Neural cell (in vitro differentiated cells): ENCODE measurements around the gene DYRK4. TPM values are rescaled to one million over a fixed set of nuclear protein-coding genes. Genes with fewer than 3 reads are reported as not detected.

Experiments used
- H2AFZ ChIP-seq: fragments of 200-600, 300-800 bp; sonication (generic), shearing (Covaris generic); 2 replicates; pipeline ENCODE4 v1.6.0; 2014; ENCODE audit warnings: low read depth, mild to moderate bottlenecking, antibody characterized with exemption, low read length, moderate library complexity
- H3F3A ChIP-seq: fragments of 200-600 bp; shearing (Covaris generic); 2 replicates; pipeline ENCODE4 v1.6.1; 2016; ENCODE audit warnings: mild to moderate bottlenecking, moderate library complexity, mixed read lengths, antibody characterized with exemption, low read length; ENCODE audit not compliant: insufficient read depth, poor library complexity, severe bottlenecking
- H3K27ac ChIP-seq: fragments of 200-600, 300-800 bp; sonication (generic), shearing (Covaris generic); 2 replicates; pipeline ENCODE4 v1.5.1; 2014; ENCODE audit warnings: mild to moderate bottlenecking, low read length, moderate library complexity
- H3K27me3 ChIP-seq: fragments of 300-800, 200-600 bp; sonication (generic), shearing (Covaris generic); 2 replicates; pipeline ENCODE4 v1.6.0; 2014; ENCODE audit warnings: mild to moderate bottlenecking, low read depth, low read length, moderate library complexity; ENCODE audit not compliant: insufficient read depth
- H3K36me3 ChIP-seq: fragments of 300-800, 200-600 bp; sonication (generic), shearing (Covaris generic); 2 replicates; pipeline ENCODE4 v1.5.1; 2014; ENCODE audit warnings: mild to moderate bottlenecking, antibody characterized with exemption, low read length, moderate library complexity; ENCODE audit not compliant: insufficient read depth
- H3K4me2 ChIP-seq: fragments of 300-800, 200-600 bp; sonication (generic), shearing (Covaris generic); 2 replicates; pipeline ENCODE4 v1.6.0; 2014; ENCODE audit warnings: mild to moderate bottlenecking, low read length
- H3K4me3 ChIP-seq: fragments of 300-800, 200-600 bp; sonication (generic), shearing (Covaris generic); 2 replicates; pipeline ENCODE4 v1.5.1; 2014; ENCODE audit warnings: mild to moderate bottlenecking, low read length, moderate library complexity
- H3K79me2 ChIP-seq: fragments of 200-600 bp; shearing (Covaris generic); replicated peaks from 2 replicates; pipeline ENCODE4 v1.6.0; 2014; ENCODE audit warnings: mild to moderate bottlenecking, low read length, moderate library complexity; ENCODE audit not compliant: insufficient read depth
- H3K9ac ChIP-seq: fragments of 300-800, 200-600 bp; sonication (generic), shearing (Covaris generic); 2 replicates; pipeline ENCODE4 v1.6.1; 2016; ENCODE audit warnings: mild to moderate bottlenecking, low read length, mixed read lengths
- H3K9me2 ChIP-seq: fragments of 200-600 bp; shearing (Covaris generic); 2 replicates; pipeline ENCODE4 v1.6.1; 2016; ENCODE audit warnings: mild to moderate bottlenecking, low read length, mixed read lengths; ENCODE audit not compliant: insufficient read depth
- H3K9me3 ChIP-seq: fragments of 200-600, 300-800 bp; sonication (generic), shearing (Covaris generic); 2 replicates; pipeline ENCODE4 v1.6.1; 2016; ENCODE audit warnings: mild to moderate bottlenecking, mixed run types, low read length, moderate library complexity, mixed read lengths
- H4K20me1 ChIP-seq: fragments of 200-600 bp; shearing (Covaris generic); 2 replicates; pipeline ENCODE4 v1.6.1; 2016; ENCODE audit warnings: mild to moderate bottlenecking, mixed run types; ENCODE audit not compliant: insufficient read depth
- EP300 ChIP-seq: fragments of 450-650 bp; conservative IDR thresholded peaks from 2 replicates; pipeline ENCODE4 v1.6.1; 2014; ENCODE audit warnings: antibody characterized with exemption, mild to moderate bottlenecking, moderate library complexity; ENCODE audit not compliant: poor library complexity, severe bottlenecking
- EZH2 ChIP-seq: fragments of 200-600, 300-800 bp; shearing (Covaris generic), sonication (generic); IDR thresholded peaks from 2 replicates; pipeline ENCODE4 v1.6.1; 2014; ENCODE audit warnings: antibody characterized with exemption, low read length, borderline replicate concordance, mild to moderate bottlenecking; ENCODE audit not compliant: insufficient read depth, poor library complexity, severe bottlenecking
- MXI1 ChIP-seq: fragments of 450-650 bp; conservative IDR thresholded peaks from 2 replicates; pipeline ENCODE4 v1.6.1; 2014; ENCODE audit warnings: antibody characterized with exemption, mild to moderate bottlenecking; ENCODE audit not compliant: poor library complexity, severe bottlenecking
- POLR2AphosphoS5 ChIP-seq: IDR thresholded peaks from 2 replicates; pipeline ENCODE4 v1.6.1; 2012
- RAD21 ChIP-seq: fragments of 450-650 bp; conservative IDR thresholded peaks from 2 replicates; pipeline ENCODE4 v1.6.1; 2014; ENCODE audit warnings: antibody characterized with exemption, mild to moderate bottlenecking, moderate library complexity
- SMC3 ChIP-seq: fragments of 450-650 bp; conservative IDR thresholded peaks from 2 replicates; pipeline ENCODE4 v1.6.1; 2014; ENCODE audit warnings: antibody characterized with exemption, mild to moderate bottlenecking, moderate library complexity; ENCODE audit not compliant: poor library complexity
- TAF1 ChIP-seq: IDR thresholded peaks from 2 replicates; pipeline ENCODE4 v1.6.1; 2012; ENCODE audit warnings: low read depth
- polyA plus RNA-seq: library from polyadenylated mRNA; depleted of rRNA; stranded (reverse); fragments of >200 nt; gene quantifications from 2 replicates; pipeline ENCODE4 v1.2.3, GENCODE V29; 2014
- TF ChIP-seq, protein P1 (sequence below): IDR thresholded peaks from 2 replicates; pipeline ENCODE4 v1.6.1; 2012; ENCODE audit warnings: borderline replicate concordance
- TF ChIP-seq, protein P2 (sequence below): fragments of 450-650 bp; IDR thresholded peaks from 2 replicates; pipeline ENCODE4 v1.5.1; 2014; ENCODE audit warnings: antibody characterized with exemption, mild to moderate bottlenecking, moderate library complexity; ENCODE audit not compliant: poor library complexity, severe bottlenecking

The DYRK4 gene
- polyA plus RNA-seq, 1 donor from 2014 or later: 13.2 TPM

DNA sequence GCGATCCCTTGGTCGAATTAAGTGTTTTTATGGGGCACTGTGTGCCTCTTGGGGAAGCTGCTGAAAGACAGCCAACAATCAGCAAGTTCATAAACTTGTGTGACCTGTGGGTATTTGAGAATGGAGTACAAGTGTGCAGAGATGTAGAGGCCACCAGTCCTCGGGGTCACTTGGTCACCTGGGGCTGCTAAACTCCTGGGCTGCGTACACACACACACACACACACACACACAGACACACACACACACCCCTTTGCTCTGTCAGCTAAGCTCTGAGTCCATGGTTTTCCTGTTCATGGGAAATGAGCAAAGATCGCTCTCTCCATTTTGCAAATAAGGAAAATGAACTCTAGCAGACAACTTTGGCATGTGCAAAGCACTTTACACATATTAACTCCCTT lies 24.5 kb downstream of the DYRK4 start:
- H3K4me3 ChIP-seq: no peak overlapping the region
- no peak overlapping the region for H2AFZ ChIP-seq
- no peaks in the 10 kb centered on the region for H4K20me1 ChIP-seq

DNA sequence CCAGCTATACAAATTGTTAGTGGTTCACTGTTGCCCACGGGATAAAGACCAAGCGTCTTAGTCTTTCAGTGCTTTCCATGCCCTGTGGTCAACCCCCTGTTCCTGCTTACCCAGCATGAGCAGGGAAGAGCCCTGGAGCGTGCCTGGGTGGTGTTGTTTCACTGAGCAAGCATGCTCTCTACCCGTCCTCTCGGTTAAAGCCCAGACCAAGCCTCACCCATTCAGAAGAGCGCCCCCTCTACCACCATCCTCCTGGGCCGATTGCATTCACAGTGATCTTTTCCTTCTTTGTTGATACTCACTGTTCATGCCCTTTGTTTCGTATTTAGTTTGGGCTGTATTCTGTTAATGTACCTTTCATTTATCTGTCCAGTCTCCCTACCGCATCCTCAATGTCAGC lies 25.1 kb downstream of the DYRK4 start:
- H3K9me3 ChIP-seq: no peaks in the 10 kb centered on the region
- no peaks in the 10 kb centered on the region for H3F3A ChIP-seq
- H3K4me2 ChIP-seq: no peak overlapping the region
- H3K79me2 ChIP-seq: no peaks in the 10 kb centered on the region
- no peak overlapping the region for H3K27ac ChIP-seq
- H3K9me2 ChIP-seq: no peaks in the 10 kb centered on the region
- no peaks in the 10 kb centered on the region for H4K20me1 ChIP-seq
- H3K9ac ChIP-seq: no peak overlapping the region
- H3K27me3 ChIP-seq: no peaks in the 10 kb centered on the region
- H3K4me3 ChIP-seq: no peak overlapping the region
- H2AFZ ChIP-seq: no peak overlapping the region
- TF ChIP-seq EP300 (no peak), EZH2 (no peak), TAF1 (no peak), RAD21 (no peak), MXI1 (no peak), POLR2AphosphoS5 (no peak), SMC3 (no peak)
- TF ChIP-seq, protein P1, sequence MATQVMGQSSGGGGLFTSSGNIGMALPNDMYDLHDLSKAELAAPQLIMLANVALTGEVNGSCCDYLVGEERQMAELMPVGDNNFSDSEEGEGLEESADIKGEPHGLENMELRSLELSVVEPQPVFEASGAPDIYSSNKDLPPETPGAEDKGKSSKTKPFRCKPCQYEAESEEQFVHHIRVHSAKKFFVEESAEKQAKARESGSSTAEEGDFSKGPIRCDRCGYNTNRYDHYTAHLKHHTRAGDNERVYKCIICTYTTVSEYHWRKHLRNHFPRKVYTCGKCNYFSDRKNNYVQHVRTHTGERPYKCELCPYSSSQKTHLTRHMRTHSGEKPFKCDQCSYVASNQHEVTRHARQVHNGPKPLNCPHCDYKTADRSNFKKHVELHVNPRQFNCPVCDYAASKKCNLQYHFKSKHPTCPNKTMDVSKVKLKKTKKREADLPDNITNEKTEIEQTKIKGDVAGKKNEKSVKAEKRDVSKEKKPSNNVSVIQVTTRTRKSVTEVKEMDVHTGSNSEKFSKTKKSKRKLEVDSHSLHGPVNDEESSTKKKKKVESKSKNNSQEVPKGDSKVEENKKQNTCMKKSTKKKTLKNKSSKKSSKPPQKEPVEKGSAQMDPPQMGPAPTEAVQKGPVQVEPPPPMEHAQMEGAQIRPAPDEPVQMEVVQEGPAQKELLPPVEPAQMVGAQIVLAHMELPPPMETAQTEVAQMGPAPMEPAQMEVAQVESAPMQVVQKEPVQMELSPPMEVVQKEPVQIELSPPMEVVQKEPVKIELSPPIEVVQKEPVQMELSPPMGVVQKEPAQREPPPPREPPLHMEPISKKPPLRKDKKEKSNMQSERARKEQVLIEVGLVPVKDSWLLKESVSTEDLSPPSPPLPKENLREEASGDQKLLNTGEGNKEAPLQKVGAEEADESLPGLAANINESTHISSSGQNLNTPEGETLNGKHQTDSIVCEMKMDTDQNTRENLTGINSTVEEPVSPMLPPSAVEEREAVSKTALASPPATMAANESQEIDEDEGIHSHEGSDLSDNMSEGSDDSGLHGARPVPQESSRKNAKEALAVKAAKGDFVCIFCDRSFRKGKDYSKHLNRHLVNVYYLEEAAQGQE: no peak
- TF ChIP-seq, protein P2, sequence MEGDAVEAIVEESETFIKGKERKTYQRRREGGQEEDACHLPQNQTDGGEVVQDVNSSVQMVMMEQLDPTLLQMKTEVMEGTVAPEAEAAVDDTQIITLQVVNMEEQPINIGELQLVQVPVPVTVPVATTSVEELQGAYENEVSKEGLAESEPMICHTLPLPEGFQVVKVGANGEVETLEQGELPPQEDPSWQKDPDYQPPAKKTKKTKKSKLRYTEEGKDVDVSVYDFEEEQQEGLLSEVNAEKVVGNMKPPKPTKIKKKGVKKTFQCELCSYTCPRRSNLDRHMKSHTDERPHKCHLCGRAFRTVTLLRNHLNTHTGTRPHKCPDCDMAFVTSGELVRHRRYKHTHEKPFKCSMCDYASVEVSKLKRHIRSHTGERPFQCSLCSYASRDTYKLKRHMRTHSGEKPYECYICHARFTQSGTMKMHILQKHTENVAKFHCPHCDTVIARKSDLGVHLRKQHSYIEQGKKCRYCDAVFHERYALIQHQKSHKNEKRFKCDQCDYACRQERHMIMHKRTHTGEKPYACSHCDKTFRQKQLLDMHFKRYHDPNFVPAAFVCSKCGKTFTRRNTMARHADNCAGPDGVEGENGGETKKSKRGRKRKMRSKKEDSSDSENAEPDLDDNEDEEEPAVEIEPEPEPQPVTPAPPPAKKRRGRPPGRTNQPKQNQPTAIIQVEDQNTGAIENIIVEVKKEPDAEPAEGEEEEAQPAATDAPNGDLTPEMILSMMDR: no peak
- H3K36me3 ChIP-seq: no peaks in the 10 kb centered on the region

More for the DNA sequence above, 24.5 kb downstream of the DYRK4 start:
- TF ChIP-seq SMC3: no peak
- TF ChIP-seq TAF1: no peak
- no peak for TF ChIP-seq POLR2AphosphoS5
- no peak for TF ChIP-seq EZH2
- TF ChIP-seq RAD21: no peak
- TF ChIP-seq, protein P2: no peak
- TF ChIP-seq, protein P1: no peak
- no peak for TF ChIP-seq EP300
- no peak for TF ChIP-seq MXI1
- Histone ChIP-seq H3K9me3 (no peaks in the 10 kb centered on the region), H3K79me2 (no peaks in the 10 kb centered on the region), H3K9me2 (no peaks in the 10 kb centered on the region), H3K27ac (no peak overlapping the region), H3F3A (no peaks in the 10 kb centered on the region), H3K27me3 (no peaks in the 10 kb centered on the region), H3K4me2 (no peak overlapping the region), H3K36me3 (no peaks in the 10 kb centered on the region), H3K9ac (no peak overlapping the region)
